Right ventricle myocardium superior (tissue), 1 donor: ENCODE measurements around the gene AGPAT2. TPM values are rescaled to one million over a fixed set of nuclear protein-coding genes. Genes with fewer than 3 reads are reported as not detected.

ENCODE experiments used
- ATAC-seq: fragments of 200-7000 bp; cut with Tn5 transposase; one replicate; pipeline ENCODE4 v1.9.1; 2020; ENCODE audit warnings: mild to moderate bottlenecking; ENCODE audit not compliant: poor library complexity
- DNase-seq: peaks from one replicate; pipeline ENCODE4 v3.0.0-alpha.2; 2020
- intact Hi-C: fragments of 100-400 bp; cut with DNase I; formaldehyde crosslinking; loops from one replicate; pipeline ENCODE4 v1.11.2; 2022
- total RNA-seq: library from RNA; stranded (reverse); fragmentation: NEBNext Ultra II Directional; extraction: Animal tissue kit (Norgen Biotek cat#: 25700); gene quantifications from one replicate; pipeline ENCODE4 v1.2.1, GENCODE V29; 2021
- donor health status: DM: no; HTN: yes; CAD: no; lungs with severe emphysema.

The AGPAT2 gene
- total RNA-seq, 1 donor from 2014 or later: 48.6 TPM

DNA sequence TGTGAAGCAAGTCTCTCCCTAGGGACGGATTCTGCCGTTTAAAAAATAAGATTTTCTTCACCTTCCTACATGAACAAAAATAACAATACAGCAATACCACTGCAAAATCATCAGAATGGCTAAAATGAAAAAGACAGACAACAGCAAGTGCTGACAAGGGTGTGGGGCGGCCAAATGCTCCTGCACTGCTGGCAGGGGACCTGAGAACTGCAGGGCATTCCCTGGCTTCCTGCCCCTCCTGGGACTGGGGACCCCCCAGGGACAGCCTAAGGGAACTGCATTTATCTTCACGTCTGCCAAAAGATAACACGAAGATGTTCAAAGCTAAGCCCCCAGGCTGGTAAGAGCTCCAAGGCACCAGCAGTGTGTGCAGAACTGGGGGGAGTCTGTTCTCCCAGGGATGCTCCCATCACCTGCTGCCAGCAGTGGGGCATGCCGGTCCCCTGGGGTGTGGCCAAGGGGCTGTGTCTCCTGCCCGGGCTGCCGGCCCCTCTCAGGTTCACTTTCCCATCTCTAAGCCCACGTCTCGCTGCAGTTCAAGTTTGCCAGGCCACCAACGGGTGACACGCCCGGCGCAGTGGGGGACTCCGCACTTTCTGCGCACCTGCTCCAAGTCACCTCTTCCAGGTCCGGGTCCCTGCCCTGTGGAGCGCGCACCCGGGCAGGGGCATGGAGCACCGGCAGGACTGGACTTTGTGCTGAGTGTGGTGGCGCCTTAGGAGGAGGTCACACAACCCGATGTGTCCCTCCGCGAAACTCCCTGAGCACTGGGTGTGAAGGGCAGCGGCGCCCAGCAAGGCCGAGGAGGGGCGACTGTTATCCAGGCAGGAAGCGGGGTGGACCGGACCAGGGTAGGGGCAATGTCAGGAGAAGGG is 29.0 kb downstream of the AGPAT2 start:
- intact Hi-C loops: no loop called here
- peak; percentile 47 for DNase-seq
- ATAC-seq: no peak

DNA sequence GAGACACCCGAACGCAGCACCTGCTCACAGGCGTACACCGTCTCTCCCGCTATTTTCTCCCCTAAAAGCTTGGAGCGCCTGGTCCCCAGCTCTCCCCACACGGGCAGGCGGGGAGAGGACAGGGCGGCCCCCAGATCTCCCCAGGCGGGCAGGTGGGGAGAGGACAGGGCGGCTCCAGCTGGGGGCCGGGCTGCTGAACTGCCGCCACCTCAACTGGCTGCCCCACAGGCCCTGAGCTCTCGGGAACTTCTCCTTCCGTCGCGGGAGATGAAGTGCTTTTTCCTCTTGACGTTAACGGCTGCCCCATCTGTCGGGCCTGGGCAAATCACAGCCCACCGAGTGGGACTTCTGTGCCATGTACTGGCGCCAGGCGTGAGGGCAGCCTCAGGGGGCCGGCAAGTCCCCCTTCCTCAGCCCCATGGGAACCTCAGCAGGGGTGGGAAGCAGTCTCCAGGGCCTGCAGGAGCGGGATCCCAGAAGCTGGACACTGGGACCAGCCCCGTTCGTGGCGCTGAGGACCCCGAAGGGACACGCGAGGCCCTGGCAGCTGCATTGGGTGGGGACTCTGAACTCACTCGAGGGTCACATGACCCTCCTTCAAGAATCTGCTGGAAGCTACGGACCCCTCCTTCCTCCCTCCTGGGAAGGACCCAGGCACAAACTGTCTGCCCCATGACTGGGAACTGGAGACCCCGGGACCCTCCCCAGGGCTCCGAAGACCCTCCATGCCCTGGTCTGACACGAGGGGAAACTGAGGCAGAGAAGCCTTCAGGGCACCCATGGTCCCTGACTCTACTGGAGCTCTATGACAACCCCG is 30.3 kb downstream of the AGPAT2 start:
- peak; percentile 19 for ATAC-seq
- intact Hi-C loops: no loop called here

DNA sequence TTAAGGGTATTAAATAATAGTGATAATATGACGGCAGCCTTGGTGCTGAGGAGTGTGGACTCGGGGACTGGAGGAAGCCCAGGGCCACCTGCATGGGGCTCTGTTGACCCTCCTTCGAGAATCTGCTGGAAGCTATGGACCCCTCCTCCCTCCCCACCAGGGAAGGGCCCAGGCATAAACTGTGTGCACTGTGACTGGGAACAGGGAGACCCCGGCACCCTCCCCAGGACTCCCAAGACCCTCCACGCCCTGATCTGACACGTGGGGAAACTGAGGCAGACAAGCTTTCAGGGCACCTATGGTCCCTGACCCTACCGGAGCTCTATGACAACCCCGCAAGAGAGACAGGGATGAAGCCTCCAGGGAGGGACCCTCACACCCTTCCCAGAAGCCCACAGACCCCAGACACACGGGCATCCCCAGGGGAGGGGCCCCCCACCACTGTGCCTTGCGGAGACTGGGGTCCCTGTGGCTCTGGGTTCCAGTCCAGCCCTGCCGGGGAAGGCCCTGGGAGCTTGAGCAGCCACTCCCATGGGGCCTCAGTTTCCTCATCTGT is 31.0 kb downstream of the AGPAT2 start:
- DNase-seq: peak; percentile 39
- intact Hi-C loops: no loop called here
- ATAC-seq: no peak

More for the DNA sequence above, 30.3 kb downstream of the AGPAT2 start:
- peak; percentile 49 for DNase-seq

DNA sequence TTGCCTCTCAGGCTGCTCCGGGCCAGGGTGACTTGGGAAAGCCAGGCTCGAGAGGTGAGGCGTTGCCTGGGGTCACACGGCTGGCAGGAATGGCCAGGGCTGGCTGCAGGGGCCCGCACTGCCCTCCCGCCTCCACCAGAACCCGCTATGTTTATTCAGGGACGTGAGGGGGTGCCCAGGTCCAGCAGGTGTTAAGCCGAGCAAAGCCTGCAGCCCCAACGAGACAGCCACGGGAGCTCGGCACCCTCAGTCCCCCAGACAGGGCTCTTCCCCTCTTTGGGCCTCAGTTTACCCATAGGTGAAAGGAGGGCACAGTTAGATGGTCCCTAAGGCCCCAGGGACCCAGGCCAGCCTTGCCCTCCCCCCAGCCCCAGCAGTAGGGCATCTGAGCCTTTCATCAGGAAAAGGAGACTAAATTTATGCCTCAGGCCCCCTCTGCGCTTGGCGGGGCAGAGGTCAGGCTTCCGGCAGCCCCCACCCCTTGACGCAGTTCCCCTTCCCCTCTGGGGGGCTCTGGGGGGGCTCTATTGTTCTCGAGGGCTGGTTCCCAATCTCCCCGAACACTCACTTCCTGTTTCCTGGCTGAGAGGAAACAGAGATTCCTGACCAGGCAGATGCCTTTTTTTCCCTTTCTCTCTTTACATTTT is 31.6 kb downstream of the AGPAT2 start:
- intact Hi-C loops: no loop called here
- DNase-seq (peak; percentile 68), ATAC-seq (peak; percentile 51)

DNA sequence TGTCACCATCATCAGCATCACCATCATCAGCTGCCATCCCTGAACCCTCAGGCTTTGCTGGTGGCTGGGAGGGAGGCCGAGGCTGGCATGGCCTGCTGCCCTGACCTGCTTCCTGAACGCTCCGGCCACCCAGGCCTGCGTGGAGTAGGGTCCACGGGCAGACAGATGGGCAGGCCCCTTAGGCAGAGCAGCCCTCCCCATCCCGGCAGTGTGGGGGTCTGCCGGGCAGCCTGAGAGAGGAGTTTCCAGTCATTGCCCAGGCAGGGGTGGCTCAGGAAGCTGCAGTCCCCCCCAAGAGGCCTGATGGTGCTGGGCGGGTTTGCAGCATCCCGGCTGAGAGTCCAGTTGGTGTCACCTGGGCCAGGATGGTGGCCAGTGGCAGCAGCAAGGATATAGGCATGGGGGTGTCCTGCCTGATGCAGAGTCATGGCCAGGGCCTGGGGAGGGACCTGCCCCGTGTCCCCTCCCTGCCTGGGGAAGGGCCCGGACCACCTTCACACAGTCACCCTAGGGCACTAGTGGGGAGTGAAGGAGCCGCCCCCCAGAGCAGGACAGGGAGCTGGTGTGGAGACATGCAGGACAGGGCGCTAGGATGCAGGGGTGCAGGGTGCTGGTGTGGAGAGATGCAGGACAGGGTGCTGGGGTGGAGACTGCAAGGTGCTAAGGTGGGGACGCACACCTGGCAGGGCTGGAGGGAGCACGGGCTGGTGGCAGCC is 32.3 kb downstream of the AGPAT2 start:
- peak; percentile 37 for DNase-seq
- no peak for ATAC-seq
- intact Hi-C loops: no loop called here

DNA sequence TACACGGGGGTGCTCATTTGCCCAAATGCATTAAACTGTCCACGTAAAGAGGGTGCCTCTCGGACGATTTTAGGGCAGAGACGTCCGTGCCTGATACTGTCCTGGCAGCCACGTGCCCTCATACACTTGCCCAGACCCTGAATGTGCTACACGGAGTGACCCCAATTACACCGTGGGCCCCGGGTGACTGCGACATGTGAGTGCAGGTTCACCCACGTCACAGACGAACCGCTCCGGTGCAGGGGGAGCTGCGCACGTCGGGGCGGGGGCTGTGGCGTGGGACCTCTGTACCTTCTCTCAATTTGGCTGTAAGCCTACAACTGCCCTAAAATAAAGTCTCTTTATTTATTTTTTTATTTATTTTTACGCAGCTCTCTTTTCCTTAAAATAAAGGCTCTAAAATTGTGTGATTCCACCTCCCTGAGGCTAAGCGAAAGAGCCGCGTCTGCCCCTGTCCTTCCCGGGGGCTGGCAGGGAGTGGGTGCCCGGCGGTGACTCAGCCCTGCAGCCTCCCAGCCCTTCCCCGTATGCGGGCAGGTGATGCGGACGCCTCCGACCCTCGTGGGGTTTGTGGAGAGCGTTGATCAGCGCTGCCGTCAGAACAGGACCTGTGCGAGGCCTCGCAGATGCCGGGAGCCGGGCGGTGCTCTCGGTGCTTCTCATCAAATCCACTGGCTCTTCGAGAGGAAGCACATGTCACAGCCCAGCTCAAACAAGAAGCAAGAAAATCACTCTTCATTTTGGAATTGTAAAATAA is 33.8 kb downstream of the AGPAT2 start:
- intact Hi-C loops: no loop called here
- DNase-seq (peak; percentile 40), ATAC-seq (no peak)

DNA sequence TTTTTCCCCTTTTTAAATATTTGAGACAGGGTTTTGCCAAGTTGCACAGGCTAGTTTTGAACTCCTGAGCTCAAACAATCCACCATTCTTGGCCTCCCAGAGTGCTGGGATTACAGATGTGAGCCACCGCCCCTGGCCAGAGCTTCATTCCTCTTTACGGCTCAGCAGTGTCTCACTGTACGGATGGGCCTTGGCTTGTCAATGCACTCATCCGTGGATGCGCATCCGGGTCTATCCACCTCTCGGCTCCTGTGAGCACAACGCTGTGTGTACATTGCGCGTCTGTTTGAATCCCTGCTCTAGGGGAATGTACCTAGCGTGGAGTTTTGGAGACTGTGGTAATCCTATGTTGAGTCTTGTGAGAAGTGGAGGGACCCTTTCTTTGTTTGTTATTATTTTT is 35.4 kb downstream of the AGPAT2 start:
- no peak for DNase-seq
- intact Hi-C loops: no loop called here
- no peak for ATAC-seq

DNA sequence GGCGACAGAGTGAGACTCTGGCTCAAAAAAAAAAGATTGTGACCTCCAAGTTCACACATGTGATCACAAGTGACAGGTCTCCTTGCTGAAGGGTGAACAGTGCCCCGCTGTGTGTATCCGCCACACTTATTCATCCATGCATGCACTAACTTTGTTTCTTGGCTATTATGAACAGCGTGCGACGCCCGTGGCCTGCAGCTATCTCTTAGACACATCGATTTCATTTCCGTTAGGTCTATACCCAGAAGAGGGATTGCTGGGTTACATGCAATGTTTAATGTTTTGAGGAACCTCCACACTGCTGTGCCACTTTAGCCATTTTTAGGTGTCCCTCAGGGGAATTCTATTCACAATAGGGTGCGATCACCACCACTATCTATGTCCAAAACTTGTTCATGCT is 36.6 kb downstream of the AGPAT2 start:
- ATAC-seq: no peak
- intact Hi-C loops: no loop called here
- peak; percentile 34 for DNase-seq

DNA sequence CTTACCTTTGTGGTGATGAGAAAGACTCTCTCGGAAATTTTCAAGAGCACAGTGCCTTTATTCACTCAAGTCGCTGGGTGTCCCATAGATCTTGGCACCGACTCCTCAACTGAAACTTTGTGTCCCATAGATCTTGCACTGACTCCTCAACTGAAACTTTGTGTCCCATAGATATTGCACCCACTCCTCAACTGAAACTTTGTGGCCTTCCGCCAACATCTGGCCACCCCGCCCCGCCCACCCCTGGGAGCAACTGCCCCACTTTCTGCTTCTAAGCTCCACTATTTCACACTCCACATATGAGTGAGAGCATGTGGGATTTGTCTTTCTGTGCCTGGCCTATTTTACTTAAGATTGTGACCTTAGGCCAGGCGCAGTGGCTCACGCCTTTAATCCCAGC is 37.2 kb downstream of the AGPAT2 start:
- no peak for ATAC-seq
- DNase-seq: no peak
- intact Hi-C loops: no loop called here

DNA sequence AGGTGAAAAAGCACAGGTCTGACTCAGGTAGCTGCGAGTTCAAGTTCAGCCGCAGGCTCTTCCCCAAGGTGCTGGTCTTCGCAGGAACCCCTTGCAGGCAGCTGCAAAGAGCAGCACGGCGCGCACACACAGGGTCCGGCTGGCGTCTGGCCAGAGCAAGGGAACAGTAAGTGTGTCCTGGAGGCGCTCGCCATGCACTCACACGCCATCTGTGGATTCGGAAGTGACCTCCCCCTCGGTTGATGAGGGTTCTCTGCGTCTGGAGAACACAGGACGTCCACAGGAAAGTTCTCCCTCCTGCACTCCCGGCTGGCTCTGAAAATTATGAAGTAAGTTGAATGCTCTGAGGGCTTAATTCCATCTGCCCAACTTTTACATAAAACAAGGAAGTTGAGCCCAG is 38.5 kb downstream of the AGPAT2 start:
- DNase-seq: peak; percentile 87
- intact Hi-C loops: no loop called here

DNA sequence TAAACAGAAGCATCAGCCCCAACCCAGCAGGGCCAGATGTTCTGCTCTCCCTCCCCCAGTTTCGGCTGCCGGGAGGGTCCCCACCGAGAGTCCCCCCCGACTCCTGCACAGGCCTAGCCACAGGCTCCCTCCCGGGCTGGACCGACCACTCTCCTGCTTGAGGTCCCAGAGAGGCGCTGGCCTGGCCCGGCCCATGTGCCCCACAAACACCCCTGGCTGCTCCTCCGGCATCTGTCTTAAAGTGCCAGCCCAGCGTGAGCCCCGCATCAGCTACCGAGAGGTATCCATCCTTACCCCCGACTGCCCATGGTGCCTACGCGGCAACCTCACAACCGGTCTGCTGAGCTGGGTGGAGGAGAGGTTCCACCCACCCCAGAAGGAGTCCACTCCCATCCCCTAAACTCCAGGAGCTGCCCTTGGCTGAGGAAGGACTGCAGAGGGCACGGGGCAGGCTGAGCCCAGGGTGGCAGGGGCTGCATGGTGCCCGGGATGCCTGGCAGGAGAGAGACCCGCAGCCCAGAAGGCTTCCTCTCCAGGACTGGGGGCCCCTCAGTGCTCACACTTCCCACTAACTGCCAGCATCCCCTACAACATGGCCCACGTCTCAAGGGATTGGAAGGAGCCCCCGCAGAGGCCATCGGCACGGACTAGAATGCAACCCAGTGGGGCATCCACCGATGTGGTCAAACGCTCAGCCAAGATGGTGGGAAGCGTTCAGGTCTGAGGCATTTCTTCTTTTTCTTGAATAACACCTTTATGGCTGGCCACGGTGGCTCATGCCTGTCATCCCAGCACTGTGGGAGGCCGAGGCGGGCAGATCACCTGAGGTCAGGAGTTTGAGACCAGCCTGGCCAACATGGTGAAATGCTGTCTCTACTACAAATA is 40.2 kb downstream of the AGPAT2 start:
- intact Hi-C loops: no loop called here
- no peak for ATAC-seq
- peak; percentile 45 for DNase-seq

More for the DNA sequence above, 38.5 kb downstream of the AGPAT2 start:
- no peak for ATAC-seq

DNA sequence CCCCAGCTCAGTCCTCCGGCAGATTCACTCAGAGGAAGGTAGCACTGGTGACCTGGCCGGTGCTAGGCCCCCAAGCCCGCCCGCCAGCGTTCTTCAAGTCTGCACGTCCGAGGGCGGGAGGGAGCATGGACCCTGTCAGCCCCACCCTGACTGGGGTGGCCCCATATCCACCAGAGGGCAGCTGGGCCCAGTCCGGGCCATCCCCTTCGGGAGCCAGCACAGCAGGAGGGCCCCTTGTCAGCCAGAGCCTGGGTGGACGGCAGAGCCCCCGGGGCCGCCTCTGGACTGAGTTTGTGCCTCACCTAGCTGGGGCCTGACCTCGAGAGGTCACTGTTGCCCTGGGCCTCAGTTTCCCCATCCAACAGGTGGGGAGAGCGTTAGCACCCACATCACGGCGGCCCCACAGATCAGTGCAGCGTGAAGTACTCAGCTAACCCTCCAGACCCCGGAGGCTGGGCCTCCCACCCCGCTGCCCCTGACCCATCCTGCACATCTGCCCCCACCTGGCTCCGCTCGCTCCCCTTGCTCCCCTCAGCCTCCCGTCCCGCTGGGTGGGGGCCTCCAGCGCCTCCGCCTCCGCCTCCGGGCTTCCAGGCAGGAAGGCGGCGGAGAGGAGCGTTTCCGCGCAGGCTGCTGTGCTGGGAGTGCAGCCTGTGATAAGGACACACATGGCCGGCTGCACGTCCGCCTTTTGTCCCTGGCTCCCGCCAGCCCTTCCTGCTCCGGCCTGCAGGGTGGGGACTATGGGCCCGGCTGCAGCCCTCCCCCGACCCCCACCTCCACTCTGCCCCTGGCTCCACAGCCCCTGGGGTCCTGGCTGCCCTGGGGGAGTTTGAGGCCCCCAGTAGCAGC is 41.1 kb downstream of the AGPAT2 start:
- DNase-seq: peak; percentile 88
- intact Hi-C loops: no loop called here
- ATAC-seq: peak; percentile 56

DNA sequence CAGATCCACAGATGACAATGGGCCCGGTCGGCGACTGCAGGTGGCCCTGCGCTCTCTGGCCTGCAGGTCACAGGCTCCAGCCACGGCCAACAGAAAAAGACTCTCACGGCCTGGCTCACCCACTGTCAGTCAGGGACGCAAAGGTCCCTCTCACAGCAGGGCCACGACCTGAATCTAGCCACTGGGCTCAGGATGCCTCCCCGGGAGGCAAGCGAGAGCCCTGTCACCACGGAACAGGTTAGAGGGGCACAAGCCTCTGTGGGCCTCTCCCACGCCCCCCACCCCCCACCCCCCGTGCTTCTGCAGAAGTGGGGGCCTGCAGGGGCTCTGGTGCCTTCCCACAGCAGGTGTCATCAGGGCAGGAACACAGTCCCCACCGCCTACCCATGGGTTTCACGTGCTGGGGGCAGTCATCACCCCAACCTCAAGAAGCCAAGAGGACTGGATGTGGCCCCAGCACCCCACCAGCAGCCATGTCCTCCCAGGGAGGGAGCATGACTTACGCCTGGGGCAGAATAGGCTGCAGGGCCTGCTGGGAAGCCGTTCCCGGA is 41.8 kb downstream of the AGPAT2 start:
- intact Hi-C loops: no loop called here
- no peak for DNase-seq
- no peak for ATAC-seq

DNA sequence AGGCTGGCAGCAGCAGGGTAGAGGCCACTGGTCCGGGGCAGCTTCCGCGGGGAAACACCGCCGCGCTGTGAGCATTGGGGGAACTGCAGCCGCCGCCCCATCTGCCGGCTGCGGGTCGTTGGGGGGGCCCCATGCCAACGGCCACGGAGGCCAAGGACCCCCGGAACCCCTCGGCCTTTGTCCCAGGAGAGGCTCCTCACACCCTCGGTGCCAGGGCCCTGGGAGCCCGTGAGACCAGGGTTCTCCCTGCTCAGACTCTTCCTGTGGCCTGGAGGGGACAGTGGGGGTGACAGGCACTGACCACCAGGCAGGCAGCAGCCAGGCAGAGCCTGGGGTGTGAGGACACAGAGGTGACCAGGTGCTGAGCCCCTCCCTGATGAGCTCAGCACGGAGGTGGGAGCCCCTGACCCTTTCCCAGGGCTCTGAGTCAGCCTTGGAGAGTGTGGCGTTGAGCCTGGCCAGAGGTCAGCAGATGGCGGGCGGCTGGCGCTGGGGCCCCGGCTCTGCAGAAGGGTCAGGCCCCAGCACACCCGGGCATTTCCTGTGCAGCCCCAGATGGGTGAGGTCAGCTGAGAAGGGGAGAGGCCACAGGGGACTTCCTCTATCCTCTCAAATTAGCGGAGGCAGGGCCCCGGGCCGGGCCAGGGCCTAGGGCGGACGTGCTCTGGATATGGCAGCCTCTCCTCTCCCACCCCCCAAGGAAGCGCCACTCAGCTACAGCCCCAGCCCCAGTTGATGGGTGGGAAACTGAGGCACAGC is 42.5 kb downstream of the AGPAT2 start:
- peak; percentile 87 for ATAC-seq
- DNase-seq: peak; percentile 95
- intact Hi-C loops: no loop called here

DNA sequence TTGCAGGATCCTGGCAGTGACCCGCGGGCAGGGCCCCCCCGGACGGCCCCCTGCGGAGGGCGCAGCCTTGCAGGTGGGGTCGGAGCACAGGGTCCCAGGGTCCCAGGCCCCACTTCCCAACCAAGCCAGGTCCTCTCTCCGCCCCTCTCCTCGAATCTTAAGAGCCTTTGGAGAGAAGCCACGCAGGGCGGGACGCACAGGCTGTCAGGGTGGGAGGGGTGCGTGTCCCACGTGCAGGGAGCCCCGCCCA is 43.0 kb downstream of the AGPAT2 start:
- intact Hi-C loops: no loop called here
- DNase-seq (no peak), ATAC-seq (no peak)
